H1 (cell line): ENCODE measurements around the gene ATP9B. TPM values are rescaled to one million over a fixed set of nuclear protein-coding genes. Genes with fewer than 3 reads are reported as not detected.

Source experiments
- CTCF ChIA-PET: fragments of 300-600 bp; sonication (Branson Sonifier 250); formaldehyde crosslinking; loops from one replicate; lab custom pipeline; 2021; ENCODE audit not compliant: partially characterized antibody; lab: Charles Lee
- POLR2A ChIA-PET: fragments of 300-600 bp; sonication (Branson Sonifier 250); formaldehyde crosslinking; loops from one replicate; lab custom pipeline; 2021; ENCODE audit warnings: inconsistent platforms; ENCODE audit not compliant: partially characterized antibody; lab: Charles Lee
- DNase-seq, 2 experiments: peaks; one replicate each; pipeline versions ENCODE4 v3.0.0 to v3.0.0-alpha.2; 2010 to 2022; ENCODE audit warnings: low spot score in 2 of 2, low read depth in 1 of 2, mixed read lengths in 1 of 2
- FAIRE-seq: peaks from 2 replicates; lab custom pipeline; 2011; peaks lifted over from hg19 to GRCh38; lab: Jason Lieb, UNC
- H2AFZ ChIP-seq: 2 replicates; pipeline ENCODE4 v1.8.1; 2012; ENCODE audit warnings: low read length, inconsistent platforms
- H2AK5ac ChIP-seq: 2 replicates; pipeline ENCODE4 v1.6.1; 2013; ENCODE audit warnings: low read depth, low read length
- H2BK120ac ChIP-seq: replicated peaks from 2 replicates; pipeline ENCODE3; 2013; ENCODE audit warnings: low read depth, low read length, inconsistent platforms
- H2BK12ac ChIP-seq: 2 replicates; pipeline ENCODE4 v1.6.1; 2013; ENCODE audit warnings: low read depth, low read length
- H2BK15ac ChIP-seq: 2 replicates; pipeline ENCODE4 v1.6.1; 2013; ENCODE audit warnings: low read length
- H2BK20ac ChIP-seq: 2 replicates; pipeline ENCODE4 v1.6.1; 2013; ENCODE audit warnings: low read length
- H2BK5ac ChIP-seq: 2 replicates; pipeline ENCODE4 v1.6.1; 2013; ENCODE audit warnings: low read depth, low read length
- H3K14ac ChIP-seq: 2 replicates; pipeline ENCODE4 v1.6.1; 2013; ENCODE audit warnings: inconsistent platforms; ENCODE audit not compliant: insufficient read length
- H3K18ac ChIP-seq: 2 replicates; pipeline ENCODE4 v1.6.1; 2013; ENCODE audit warnings: low read length; ENCODE audit errors: extremely low read depth
- H3K23ac ChIP-seq: 2 replicates; pipeline ENCODE4 v1.6.1; 2013; ENCODE audit warnings: inconsistent platforms; ENCODE audit not compliant: insufficient read length
- H3K23me2 ChIP-seq: 2 replicates; pipeline ENCODE4 v1.6.1; 2013; ENCODE audit warnings: low read depth, low read length
- H3K27ac ChIP-seq: 2 replicates; pipeline ENCODE4 v1.6.1; 2011; ENCODE audit warnings: low read depth, low read length, inconsistent platforms
- H3K27me3 ChIP-seq, 4 experiments: replicated peaks in 1 of 4; 1 replicate in 1 of 4; 2 replicates in 3 of 4; pipeline versions ENCODE4 v1.6.1 to v1.8.1; 2011 to 2013; ENCODE audit warnings: low read length in 3 of 4, mild to moderate bottlenecking in 3 of 4, inconsistent platforms in 2 of 4, mixed read lengths in 2 of 4, moderate library complexity in 1 of 4; ENCODE audit not compliant: control insufficient read depth in 3 of 4, insufficient read depth in 3 of 4; ENCODE audit errors: extremely low read depth in 1 of 4
- H3K36me3 ChIP-seq, 4 experiments: 2 replicates each; pipeline versions ENCODE4 v1.6.1 to v1.8.1; 2011 to 2013; ENCODE audit warnings: mild to moderate bottlenecking in 4 of 4, low read length in 3 of 4, moderate library complexity in 2 of 4, control low read depth in 1 of 4, inconsistent platforms in 1 of 4; ENCODE audit not compliant: insufficient read depth in 4 of 4, control insufficient read depth in 2 of 4
- H3K4ac ChIP-seq: replicated peaks from 2 replicates; pipeline ENCODE3; 2013; ENCODE audit warnings: low read length, low read depth, mixed read lengths, inconsistent platforms; ENCODE audit not compliant: insufficient read length
- H3K4me1 ChIP-seq, 4 experiments: replicated peaks in 1 of 4; 1 replicate in 1 of 4; 2 replicates in 3 of 4; pipeline versions ENCODE4 v1.6.1 to v1.8.1; 2011 to 2013; ENCODE audit warnings: low read length in 3 of 4, inconsistent platforms in 2 of 4, mixed read lengths in 1 of 4; ENCODE audit not compliant: insufficient read depth in 4 of 4, control insufficient read depth in 3 of 4
- H3K4me2 ChIP-seq, 2 experiments: 2 replicates each; pipeline versions ENCODE4 v1.6.1 to v1.8.1; 2011 to 2013; ENCODE audit warnings: low read depth in 2 of 2, low read length in 2 of 2, control low read depth in 1 of 2, inconsistent platforms in 1 of 2, mild to moderate bottlenecking in 1 of 2; ENCODE audit not compliant: insufficient read depth in 1 of 2
- H3K4me3 ChIP-seq, 4 experiments: fragments of 200-600, 300-600 bp in 1 of 4; sonication (generic), shearing (Covaris generic), sonication (Bioruptor Twin) in 1 of 4; 2 replicates each; pipeline versions ENCODE4 v1.5.1 to v1.8.1; 2011 to 2016; ENCODE audit warnings: low read length in 4 of 4, low read depth in 3 of 4, control low read depth in 2 of 4, inconsistent platforms in 2 of 4, mild to moderate bottlenecking in 2 of 4, mixed read lengths in 1 of 4, moderate library complexity in 1 of 4; ENCODE audit not compliant: insufficient read depth in 2 of 4; ENCODE audit errors: extremely low read depth in 1 of 4
- H3K56ac ChIP-seq: replicated peaks from 2 replicates; pipeline ENCODE3; 2013; ENCODE audit warnings: low read depth, mild to moderate bottlenecking, mixed read lengths, low read length, inconsistent platforms; ENCODE audit not compliant: insufficient read length
- H3K79me1 ChIP-seq: 2 replicates; pipeline ENCODE4 v1.6.1; 2013; ENCODE audit warnings: low read depth, low read length, control low read depth
- H3K79me2 ChIP-seq, 2 experiments: 2 replicates each; pipeline versions ENCODE4 v1.6.1 to v1.8.1; 2012 to 2013; ENCODE audit warnings: low read length in 2 of 2, mild to moderate bottlenecking in 2 of 2, inconsistent platforms in 1 of 2; ENCODE audit not compliant: insufficient read depth in 2 of 2, control insufficient read depth in 1 of 2
- H3K9ac ChIP-seq, 4 experiments: replicated peaks in 1 of 4; 1 replicate in 1 of 4; 2 replicates in 3 of 4; pipeline versions ENCODE4 v1.6.1 to v1.8.1; 2011 to 2013; ENCODE audit warnings: low read depth in 3 of 4, low read length in 3 of 4, control low read depth in 2 of 4, mild to moderate bottlenecking in 2 of 4, moderate library complexity in 2 of 4, inconsistent platforms in 1 of 4; ENCODE audit errors: extremely low read depth in 1 of 4
- H3K9me3 ChIP-seq, 2 experiments: 2 replicates each; pipeline versions ENCODE4 v1.6.1 to v1.8.1; 2012 to 2013; ENCODE audit warnings: mild to moderate bottlenecking in 2 of 2, moderate library complexity in 2 of 2, control low read depth in 1 of 2, inconsistent platforms in 1 of 2, low read depth in 1 of 2, low read length in 1 of 2, mixed read lengths in 1 of 2; ENCODE audit not compliant: insufficient read depth in 2 of 2
- H4K20me1 ChIP-seq, 2 experiments: replicated peaks in 1 of 2; 2 replicates each; pipeline versions ENCODE3 to v1.8.1; 2011 to 2013; ENCODE audit warnings: inconsistent platforms in 2 of 2, low read length in 2 of 2, mild to moderate bottlenecking in 1 of 2; ENCODE audit not compliant: insufficient read depth in 2 of 2, control insufficient read depth in 1 of 2
- H4K5ac ChIP-seq: 2 replicates; pipeline ENCODE4 v1.6.1; 2013; ENCODE audit warnings: low read length, low read depth, mixed read lengths, inconsistent platforms; ENCODE audit not compliant: insufficient read length
- H4K8ac ChIP-seq: 2 replicates; pipeline ENCODE4 v1.8.0; 2013; ENCODE audit warnings: mild to moderate bottlenecking, moderate library complexity, low read length, inconsistent platforms; ENCODE audit not compliant: insufficient read depth; ENCODE audit errors: extremely low read depth
- H4K91ac ChIP-seq: replicated peaks from 2 replicates; pipeline ENCODE3; 2013; ENCODE audit warnings: low read length, mixed read lengths, inconsistent platforms; ENCODE audit not compliant: insufficient read length
- BRCA1 ChIP-seq: IDR thresholded peaks from 2 replicates; pipeline ENCODE4 v1.6.1; 2012; ENCODE audit warnings: low read depth, low read length, improper control_type of control experiment
- CHD1 ChIP-seq: IDR thresholded peaks from 2 replicates; pipeline ENCODE4 v1.6.1; 2012; ENCODE audit warnings: low read depth, low read length, improper control_type of control experiment
- GABPA ChIP-seq: IDR thresholded peaks from 2 replicates; pipeline ENCODE4 v1.6.1; 2011; ENCODE audit warnings: mild to moderate bottlenecking, low read length, moderate library complexity, borderline replicate concordance; ENCODE audit not compliant: insufficient read depth
- JUND ChIP-seq: IDR thresholded peaks from 2 replicates; pipeline ENCODE4 v1.6.1; 2011; ENCODE audit warnings: mild to moderate bottlenecking, improper control_type of control experiment, low read length
- POU5F1 ChIP-seq: IDR thresholded peaks from 2 replicates; pipeline ENCODE4 v1.6.1; 2011; ENCODE audit warnings: low read depth, mild to moderate bottlenecking, low read length, moderate library complexity
- RXRA ChIP-seq: IDR thresholded peaks from 2 replicates; pipeline ENCODE4 v1.6.1; 2011; ENCODE audit warnings: low read depth, mild to moderate bottlenecking, low read length, moderate library complexity; ENCODE audit not compliant: insufficient read depth
- SIRT6 ChIP-seq: IDR thresholded peaks from one replicate; pipeline ENCODE4 v1.7.1; 2012; ENCODE audit warnings: low read length, inconsistent platforms
- SP2 ChIP-seq: IDR thresholded peaks from 2 replicates; pipeline ENCODE4 v1.6.1; 2012; ENCODE audit warnings: mild to moderate bottlenecking, low read length, inconsistent platforms
- SUZ12 ChIP-seq: fragments of 200-600 bp; sonication (generic); IDR thresholded peaks from 2 replicates; pipeline ENCODE4 v1.6.1; 2012; ENCODE audit warnings: mild to moderate bottlenecking, inconsistent platforms, low read length, moderate library complexity, mixed read lengths
- TAF7 ChIP-seq: optimal IDR thresholded peaks from 2 replicates; pipeline ENCODE3; 2011; ENCODE audit warnings: low read depth, mild to moderate bottlenecking, inconsistent platforms, low read length, moderate library complexity, borderline replicate concordance
- TEAD4 ChIP-seq: IDR thresholded peaks from 2 replicates; pipeline ENCODE4 v1.6.1; 2012; ENCODE audit warnings: low read depth, low read length, inconsistent platforms, mixed read lengths
- WGBS, 2 experiments: shearing (Covaris generic) in 1 of 2; methylation state at CpG; one replicate each; pipeline versions ENCODE4 v1.1.6 to v1.1.7; 2013 to 2015; ENCODE audit warnings: low lambda C conversion rate in 2 of 2, mixed read lengths in 2 of 2, inconsistent platforms in 1 of 2, low coverage in 1 of 2, missing lambda C conversion rate in 1 of 2; ENCODE audit not compliant: insufficient replicate concordance in 2 of 2, insufficient coverage in 1 of 2, insufficient read length in 1 of 2; ENCODE audit errors: extremely low coverage in 1 of 2, missing lambda C conversion rate in 1 of 2; 5-methylcytosine and 5-hydroxymethylcytosine counted together
- polyA plus RNA-seq, 7 experiments: library from polyadenylated mRNA; depleted of rRNA in 3 of 7; stranded (reverse) in 5 of 7; unstranded in 2 of 7; fragments of >200 nt in 5 of 7; fragments of 200-250 nt in 2 of 7; gene quantifications; 1 replicate in 5 of 7; 2 replicates in 1 of 7; 4 replicates in 1 of 7; pipeline versions ENCODE4 v1.2.1 to v1.2.3, GENCODE V29; 2011 to 2013; ENCODE audit warnings: missing spikeins in 2 of 7, mixed read lengths in 2 of 7
- total RNA-seq: library from RNA; stranded (reverse); fragmentation: NEBNext Ultra II Directional; extraction: Animal tissue kit (Norgen Biotek cat#: 25700); gene quantifications from 2 replicates; pipeline ENCODE4 v1.2.1, GENCODE V29; 2021

ATP9B gene
- total and polyA plus RNA-seq, 2 of the 8 experiments (the other 6 are each of a cell fraction or from before 2014, with no cell fraction given) = 15.1 to 21.7 TPM

DNA sequence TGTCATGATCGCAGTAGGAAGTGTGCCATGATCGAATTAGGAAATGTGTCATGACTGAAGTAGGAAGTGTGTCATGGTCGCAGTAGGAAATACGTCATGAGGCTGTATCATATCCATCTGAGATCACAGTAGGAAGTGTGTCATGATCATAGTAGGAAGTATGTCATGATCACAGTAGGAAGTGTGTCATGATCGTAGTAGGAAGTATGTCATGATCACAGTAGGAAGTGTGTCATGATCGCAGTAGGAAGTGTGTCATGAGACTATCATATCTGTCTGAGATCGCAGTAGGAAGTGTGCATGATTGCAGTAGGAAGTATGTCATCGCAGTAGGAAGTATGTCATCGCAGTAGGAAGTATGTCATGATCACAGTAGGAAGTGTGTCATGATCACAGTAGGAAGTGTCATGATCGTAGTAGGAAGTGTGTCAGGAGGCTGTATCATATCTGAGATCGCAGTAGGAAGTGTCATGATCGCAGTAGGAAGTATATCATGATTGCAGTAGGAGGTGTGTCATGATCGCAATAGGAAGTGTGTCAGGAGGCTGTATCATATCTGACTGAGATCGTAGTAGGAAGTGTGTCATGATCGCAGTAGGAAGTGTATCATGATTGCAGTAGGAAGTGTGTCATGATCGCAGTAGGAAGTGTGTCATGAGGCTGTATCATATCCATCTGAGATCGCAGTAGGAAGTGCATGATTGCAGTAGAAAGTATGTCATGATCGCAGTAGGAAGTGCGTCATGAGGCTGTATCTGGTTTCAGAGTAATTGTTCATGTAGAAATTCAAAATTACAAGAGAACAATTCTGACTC lies 270.1 kb downstream of the ATP9B start:
- Histone ChIP-seq H2AFZ (no peak overlapping the region), H3K4ac (no peak overlapping the region), H3K36me3 (peaks cover 0 to 6% (median under 1%) of the 10 kb centered on the region in 4 experiments; a peak in 4 of 8 replicates), H2AK5ac (no peak overlapping the region), H3K56ac (no peak overlapping the region), H2BK20ac (no peak overlapping the region), H3K9me3 (no peaks in the 10 kb centered on the region), H2BK120ac (no peak overlapping the region), H3K4me3 (no peak overlapping the region), H3K23ac (no peak overlapping the region), H3K27ac (no peak overlapping the region), H3K79me1 (no peaks in the 10 kb centered on the region; the same call in 1 of the 2 replicates), H2BK5ac (no peak overlapping the region), H3K79me2 (no peaks in the 10 kb centered on the region), H4K91ac (no peak overlapping the region), H3K18ac (no peak overlapping the region), H3K4me1 (no peaks in the 10 kb centered on the region), H3K23me2 (no peaks in the 10 kb centered on the region), H3K4me2 (no peak overlapping the region), H4K20me1 (no peaks in the 10 kb centered on the region), H4K5ac (no peak overlapping the region), H3K9ac (no peak overlapping the region), H4K8ac (no peak overlapping the region), H2BK15ac (no peak overlapping the region), H3K14ac (no peak overlapping the region), H3K27me3 (no peaks in the 10 kb centered on the region), H2BK12ac (no peak overlapping the region)
- ChIA-PET CTCF (no interaction called here), POLR2A (no interaction called here)
- 92% methylated on average over 19 of the region's 19 CpGs; no CpG with 5 or more reads in 1 of the 2 experiments for WGBS, 2 experiments
- DNase-seq (no peak), FAIRE-seq (no peak)
- TF ChIP-seq TAF7 (no peak), JUND (no peak), RXRA (no peak), TEAD4 (no peak), SIRT6 (no peak), CHD1 (no peak), SUZ12 (no peak), POU5F1 (no peak), SP2 (no peak), GABPA (no peak), BRCA1 (no peak)
